GM19193 (cell line): ENCODE results near the gene COA7.

Source experiments
- POLR2A ChIP-seq: IDR thresholded peaks from 4 replicates; pipeline ENCODE4 v1.6.1; 2011; ENCODE audit not compliant: insufficient read depth, insufficient read length; ENCODE audit errors: extremely low read depth

The COA7 gene

DNA sequence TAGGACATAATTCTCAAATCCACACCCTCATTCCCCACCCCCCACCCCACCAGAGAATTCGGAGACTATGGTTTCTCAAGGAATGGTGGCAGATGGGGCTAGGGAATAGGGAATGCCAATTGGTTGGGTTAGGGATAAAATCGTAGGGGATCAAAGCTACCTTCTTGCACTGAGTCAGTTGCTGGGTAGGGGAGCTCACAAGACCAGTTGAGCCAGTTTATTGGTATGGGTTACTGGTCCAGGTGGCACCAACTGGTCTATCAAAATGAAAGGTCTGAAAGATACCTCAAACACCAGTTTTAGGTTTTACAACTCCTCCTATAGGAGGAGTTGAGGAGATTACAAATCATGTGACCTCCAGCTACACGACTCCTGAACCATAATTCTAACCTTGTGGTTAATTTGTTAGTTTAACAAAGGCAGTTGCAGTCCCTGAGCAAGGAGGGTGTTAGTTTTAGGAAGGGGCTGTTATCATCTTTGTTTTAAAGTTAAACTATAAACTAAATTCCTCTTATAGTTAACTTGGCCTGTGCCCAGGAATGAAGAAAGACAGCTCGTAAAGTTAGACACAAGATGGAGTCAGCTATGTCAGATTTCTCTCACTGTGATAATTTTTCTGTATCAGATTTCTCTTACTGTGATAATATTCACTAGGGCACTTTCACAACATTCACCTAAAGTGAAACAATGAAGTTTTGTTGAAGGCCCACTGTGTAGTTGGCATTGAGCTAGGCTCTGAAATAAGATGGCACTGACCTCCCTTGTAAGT, 62.6 kb downstream of the COA7 start:
- no peak for TF ChIP-seq POLR2A
